ENCODE measurements around the gene PSAP. TPM values are rescaled to one million over a fixed set of nuclear protein-coding genes. Genes with fewer than 3 reads are reported as not detected.

PSAP gene
- total RNA-seq, 1 experiment from 2014 or later = 429 TPM

GRCh38 chr10:71836596-71836974 is 14.5 kb downstream of the PSAP start:
- no peaks in the 10 kb centered on the region for H3K27me3 ChIP-seq (replicated peaks; ENCODE audit: insufficient read depth, low read depth, low read length, poor library complexity)
- CTCF ChIA-PET = interaction anchor here (0.6 to 1.3 kb wide), 2 partner anchors 60 to 66 kb away, joined by 3 to 13 read pairs (median 11); no protein-coding TSS in a partner anchor
- BruUV-seq (replicated peaks) = no TSS peak
- H3K4me3 ChIP-seq (ENCODE audit: low read depth, low read length, poor library complexity, severe bottlenecking) = no peak overlapping the region
- no peaks in the 10 kb centered on the region for H3K9me3 ChIP-seq (ENCODE audit: low read depth, low read length, poor library complexity, severe bottlenecking)
- TF ChIP-seq, protein P1, sequence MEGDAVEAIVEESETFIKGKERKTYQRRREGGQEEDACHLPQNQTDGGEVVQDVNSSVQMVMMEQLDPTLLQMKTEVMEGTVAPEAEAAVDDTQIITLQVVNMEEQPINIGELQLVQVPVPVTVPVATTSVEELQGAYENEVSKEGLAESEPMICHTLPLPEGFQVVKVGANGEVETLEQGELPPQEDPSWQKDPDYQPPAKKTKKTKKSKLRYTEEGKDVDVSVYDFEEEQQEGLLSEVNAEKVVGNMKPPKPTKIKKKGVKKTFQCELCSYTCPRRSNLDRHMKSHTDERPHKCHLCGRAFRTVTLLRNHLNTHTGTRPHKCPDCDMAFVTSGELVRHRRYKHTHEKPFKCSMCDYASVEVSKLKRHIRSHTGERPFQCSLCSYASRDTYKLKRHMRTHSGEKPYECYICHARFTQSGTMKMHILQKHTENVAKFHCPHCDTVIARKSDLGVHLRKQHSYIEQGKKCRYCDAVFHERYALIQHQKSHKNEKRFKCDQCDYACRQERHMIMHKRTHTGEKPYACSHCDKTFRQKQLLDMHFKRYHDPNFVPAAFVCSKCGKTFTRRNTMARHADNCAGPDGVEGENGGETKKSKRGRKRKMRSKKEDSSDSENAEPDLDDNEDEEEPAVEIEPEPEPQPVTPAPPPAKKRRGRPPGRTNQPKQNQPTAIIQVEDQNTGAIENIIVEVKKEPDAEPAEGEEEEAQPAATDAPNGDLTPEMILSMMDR (conservative IDR thresholded peaks at IDR 0.05; ENCODE audit: low read depth, low read length) = no peak
- no peak for TF ChIP-seq EZH2 (IDR thresholded peaks at IDR 0.05; ENCODE audit: borderline replicate concordance, low read depth, low read length, poor library complexity, severe bottlenecking)
- peaks cover 61% of the 10 kb centered on the region for H3K4me1 ChIP-seq (ENCODE audit: insufficient read depth, low read length, poor library complexity, severe bottlenecking)
- intact Hi-C loops (cut with micrococcal nuclease; ENCODE audit: unreplicated experiment) = loop anchor here (2.0 kb wide), 1 partner anchor 60 kb away; no protein-coding TSS in a partner anchor
- POLR2A ChIA-PET (ENCODE audit: low non-redundant PET) = no interaction called here
- peaks cover 8% of the 10 kb centered on the region for H3K36me3 ChIP-seq (ENCODE audit: insufficient read depth, low read length, poor library complexity, severe bottlenecking)
- no peak for DNase-seq (ENCODE audit: low spot score)
- H3K27ac ChIP-seq (ENCODE audit: low read depth, low read length, poor library complexity, severe bottlenecking) = peak overlapping the region; percentile 78

- DNase-seq (ENCODE audit: low spot score) = peak; percentile 90
- H3K4me3 ChIP-seq (ENCODE audit: low read depth, low read length, poor library complexity, severe bottlenecking) = no peak overlapping the region
Observed at GRCh38 chr10:71835671-71836595, 15.1 kb downstream of the PSAP start.

GRCh38 chr10:71834343-71834674 is 16.7 kb downstream of the PSAP start:
- ChIA-PET CTCF (interaction anchor here (1.4 kb wide), 1 partner anchor 62 kb away, joined by 5 read pairs; no protein-coding TSS in a partner anchor), POLR2A (ENCODE audit: low non-redundant PET) (no interaction called here)
- BruUV-seq (replicated peaks) = no TSS peak
- DNase-seq (ENCODE audit: low spot score) = no peak
- Histone ChIP-seq H3K36me3 (ENCODE audit: insufficient read depth, low read length, poor library complexity, severe bottlenecking) (peaks cover 31% of the 10 kb centered on the region), H3K4me3 (ENCODE audit: low read depth, low read length, poor library complexity, severe bottlenecking) (no peak overlapping the region), H3K27me3 (replicated peaks; ENCODE audit: insufficient read depth, low read depth, low read length, poor library complexity) (no peaks in the 10 kb centered on the region), H3K27ac (ENCODE audit: low read depth, low read length, poor library complexity, severe bottlenecking) (no peak overlapping the region), H3K9me3 (ENCODE audit: low read depth, low read length, poor library complexity, severe bottlenecking) (no peaks in the 10 kb centered on the region), H3K4me1 (ENCODE audit: insufficient read depth, low read length, poor library complexity, severe bottlenecking) (peaks cover 40% of the 10 kb centered on the region)
- TF ChIP-seq EZH2 (IDR thresholded peaks at IDR 0.05; ENCODE audit: borderline replicate concordance, low read depth, low read length, poor library complexity, severe bottlenecking) = no peak
- TF ChIP-seq, protein P1 (conservative IDR thresholded peaks at IDR 0.05; ENCODE audit: low read depth, low read length) = no peak
- intact Hi-C loops (cut with micrococcal nuclease; ENCODE audit: unreplicated experiment) = no loop called here

More at GRCh38 chr10:71835671-71836595, 15.1 kb downstream of the PSAP start:
- no TSS peak for BruUV-seq (replicated peaks)
- TF ChIP-seq, protein P1 (conservative IDR thresholded peaks at IDR 0.05; ENCODE audit: low read depth, low read length) = no peak
- no peak for TF ChIP-seq EZH2 (IDR thresholded peaks at IDR 0.05; ENCODE audit: borderline replicate concordance, low read depth, low read length, poor library complexity, severe bottlenecking)
- Histone ChIP-seq H3K27ac (ENCODE audit: low read depth, low read length, poor library complexity, severe bottlenecking) (peak overlapping the region; percentile 78), H3K36me3 (ENCODE audit: insufficient read depth, low read length, poor library complexity, severe bottlenecking) (peaks cover 15% of the 10 kb centered on the region), H3K9me3 (ENCODE audit: low read depth, low read length, poor library complexity, severe bottlenecking) (no peaks in the 10 kb centered on the region), H3K27me3 (replicated peaks; ENCODE audit: insufficient read depth, low read depth, low read length, poor library complexity) (no peaks in the 10 kb centered on the region), H3K4me1 (ENCODE audit: insufficient read depth, low read length, poor library complexity, severe bottlenecking) (peaks cover 56% of the 10 kb centered on the region)
- CTCF ChIA-PET = interaction anchor here (1.3 kb wide), 1 partner anchor 60 kb away, joined by 13 read pairs; no protein-coding TSS in a partner anchor
- intact Hi-C loops (cut with micrococcal nuclease; ENCODE audit: unreplicated experiment) = loop anchor here (2.0 kb wide), 1 partner anchor 61 kb away; no protein-coding TSS in a partner anchor
- POLR2A ChIA-PET (ENCODE audit: low non-redundant PET) = no interaction called here
